ENCODE measurements around the gene MSRB3.
"Not testable (repeated sequence)": the region's sequence is repeated elsewhere in the genome, so short reads cannot be mapped to it uniquely, and the experiment has no call there.

Gene MSRB3

GRCh38 chr12:65454115-65454787 lies 175.8 kb downstream of the MSRB3 start:
- no peak for DNase-seq
- Mint-ChIP-seq H3K27me3 (ENCODE audit: low read depth, poor library complexity) (no peaks in the 10 kb centered on the region), H3K4me1 (peaks cover 53% of the 10 kb centered on the region), H3K4me3 (no peak overlapping the region), H3K36me3 (ENCODE audit: low read depth) (no peaks in the 10 kb centered on the region), H3K9me3 (peaks cover 3% of the 10 kb centered on the region), H3K27ac (no peak overlapping the region)
- no peak for TF ChIP-seq CTCF (IDR thresholded peaks at IDR 0.05)

GRCh38 chr12:65457341-65457740 lies 178.9 kb downstream of the MSRB3 start:
- H3K4me1 Mint-ChIP-seq: peaks cover 50% of the 10 kb centered on the region
- H3K4me3 Mint-ChIP-seq; H3K27me3 Mint-ChIP-seq (ENCODE audit: low read depth, poor library complexity); H3K36me3 Mint-ChIP-seq (ENCODE audit: low read depth); H3K27ac Mint-ChIP-seq; DNase-seq; H3K9me3 Mint-ChIP-seq: not testable (repeated sequence)

GRCh38 chr12:65458718-65459117 lies 180.2 kb downstream of the MSRB3 start:
- no peak for TF ChIP-seq CTCF (IDR thresholded peaks at IDR 0.05)
- no peak for DNase-seq
- H3K9me3 Mint-ChIP-seq: peaks cover 3% of the 10 kb centered on the region
- no peak overlapping the region for H3K27ac Mint-ChIP-seq
- H3K27me3 Mint-ChIP-seq (ENCODE audit: low read depth, poor library complexity): no peaks in the 10 kb centered on the region
- H3K36me3 Mint-ChIP-seq (ENCODE audit: low read depth): peaks cover 3% of the 10 kb centered on the region
- H3K4me3 Mint-ChIP-seq: no peak overlapping the region
- peaks cover 51% of the 10 kb centered on the region for H3K4me1 Mint-ChIP-seq

GRCh38 chr12:65459545-65459944 lies 181.1 kb downstream of the MSRB3 start:
- Mint-ChIP-seq H3K9me3 (peaks cover 3% of the 10 kb centered on the region), H3K27me3 (ENCODE audit: low read depth, poor library complexity) (no peaks in the 10 kb centered on the region), H3K27ac (peak overlapping the region; percentile 84), H3K36me3 (ENCODE audit: low read depth) (peaks cover 4% of the 10 kb centered on the region), H3K4me1 (peaks cover 53% of the 10 kb centered on the region), H3K4me3 (no peak overlapping the region)
- TF ChIP-seq CTCF (IDR thresholded peaks at IDR 0.05): no peak
- DNase-seq: no peak

GRCh38 chr12:65460063-65460462 lies 181.6 kb downstream of the MSRB3 start:
- no peak for TF ChIP-seq CTCF (IDR thresholded peaks at IDR 0.05)
- Mint-ChIP-seq H3K9me3 (peaks cover 3% of the 10 kb centered on the region), H3K27me3 (ENCODE audit: low read depth, poor library complexity) (no peaks in the 10 kb centered on the region), H3K4me1 (peaks cover 59% of the 10 kb centered on the region), H3K27ac (no peak overlapping the region), H3K36me3 (ENCODE audit: low read depth) (peaks cover 4% of the 10 kb centered on the region), H3K4me3 (no peak overlapping the region)
- no peak for DNase-seq

- Mint-ChIP-seq H3K9me3 (peaks cover 3% of the 10 kb centered on the region), H3K27me3 (ENCODE audit: low read depth, poor library complexity) (no peaks in the 10 kb centered on the region), H3K4me1 (peaks cover 68% of the 10 kb centered on the region), H3K4me3 (no peak overlapping the region), H3K36me3 (ENCODE audit: low read depth) (peaks cover 4% of the 10 kb centered on the region), H3K27ac (no peak overlapping the region)
- DNase-seq: no peak
- no peak for TF ChIP-seq CTCF (IDR thresholded peaks at IDR 0.05)
Measured at GRCh38 chr12:65461017-65461416, 182.5 kb downstream of the MSRB3 start.

Data from nephron progenitor cell (in vitro differentiated cells).